T-helper 2 cell (primary cell): ENCODE data around the gene WDR91.
A peak's percentile ranks its signal among the peaks of the same experiment; 100 is the strongest.
"Not testable (repeated sequence)": the region's sequence is repeated elsewhere in the genome, so short reads cannot be mapped to it uniquely, and the experiment has no call there.

Experiments used
- DNase-seq, 5 experiments: peaks; one replicate each; pipeline versions ENCODE4 v3.0.0 to v3.0.0-alpha.2; 2012 to 2022
- total RNA-seq, 2 donors: gene quantifications; one replicate each; lab custom pipeline; 2026; lab: John Stamatoyannopoulos, UW

The WDR91 gene
- total RNA-seq: 69.3 to 80.1 reads per million in 2 donors

GRCh38 chr7:135211179-135211945 is at the start of gene WDR91:
TSS of gene WDR91 (minus strand) at chr7:135211526. CDS start at chr7:135211502, 24 bp downstream.
- DNase-seq: peak; percentile 89 to 99 (median 95)

GRCh38 chr7:135260470-135260869 is 49.1 kb upstream of the WDR91 start:
- DNase-seq: no peak

- no peak for DNase-seq
These were observed 48.4 kb upstream of the WDR91 start for GRCh38 chr7:135259702-135260101.

- no peak for DNase-seq
These were observed 47.3 kb upstream of the WDR91 start for GRCh38 chr7:135258585-135258984.

GRCh38 chr7:135257790-135258189 is 46.5 kb upstream of the WDR91 start:
- no peak for DNase-seq

GRCh38 chr7:135253851-135254771 is 42.8 kb upstream of the WDR91 start:
- DNase-seq: no peak

- no peak for DNase-seq
These were observed 40.4 kb upstream of the WDR91 start for GRCh38 chr7:135251496-135252391.

- no peak for DNase-seq
These were observed 37.2 kb upstream of the WDR91 start for GRCh38 chr7:135248546-135248945.

- DNase-seq: no peak
These were observed 36.6 kb upstream of the WDR91 start for GRCh38 chr7:135247746-135248471.

GRCh38 chr7:135246191-135246825 is 35.0 kb upstream of the WDR91 start:
- DNase-seq: no peak

GRCh38 chr7:135245226-135246190 is 34.2 kb upstream of the WDR91 start:
- DNase-seq: no peak

GRCh38 chr7:135242096-135242684 is 30.9 kb upstream of the WDR91 start:
- DNase-seq: no peak

GRCh38 chr7:135240441-135240840 is 29.1 kb upstream of the WDR91 start:
- no peak for DNase-seq

GRCh38 chr7:135239263-135239662 is 27.9 kb upstream of the WDR91 start:
- no peak for DNase-seq

- no peak for DNase-seq
These were observed 26.9 kb upstream of the WDR91 start for GRCh38 chr7:135238112-135238744.

GRCh38 chr7:135236727-135237126 is 25.4 kb upstream of the WDR91 start:
- no peak for DNase-seq

GRCh38 chr7:135235841-135236240 is 24.5 kb upstream of the WDR91 start:
- DNase-seq: no peak

GRCh38 chr7:135234727-135235126 is 23.4 kb upstream of the WDR91 start:
- DNase-seq: no peak

- not testable (repeated sequence) for DNase-seq
These were observed 22.8 kb upstream of the WDR91 start for GRCh38 chr7:135234095-135234494.
